Testis (tissue), 2 donors: ENCODE measurements around the gene SPIRE2.

Experiments used
- POLR2A ChIP-seq: fragments of 450-650 bp; IDR thresholded peaks from one replicate; pipeline ENCODE4 v1.6.1; 2017; ENCODE audit warnings: antibody characterized with exemption, mild to moderate bottlenecking, moderate library complexity
- TF ChIP-seq, protein P1 (sequence below), 3 experiments: fragments of 450-650 bp in 2 of 3; fragments of 200-600 bp in 1 of 3; sonication (generic) in 1 of 3; IDR thresholded peaks; one replicate each; pipeline ENCODE4 v1.5.1; 2016 to 2019; ENCODE audit warnings: antibody characterized with exemption in 3 of 3, mild to moderate bottlenecking in 2 of 3, moderate library complexity in 1 of 3

DNA sequence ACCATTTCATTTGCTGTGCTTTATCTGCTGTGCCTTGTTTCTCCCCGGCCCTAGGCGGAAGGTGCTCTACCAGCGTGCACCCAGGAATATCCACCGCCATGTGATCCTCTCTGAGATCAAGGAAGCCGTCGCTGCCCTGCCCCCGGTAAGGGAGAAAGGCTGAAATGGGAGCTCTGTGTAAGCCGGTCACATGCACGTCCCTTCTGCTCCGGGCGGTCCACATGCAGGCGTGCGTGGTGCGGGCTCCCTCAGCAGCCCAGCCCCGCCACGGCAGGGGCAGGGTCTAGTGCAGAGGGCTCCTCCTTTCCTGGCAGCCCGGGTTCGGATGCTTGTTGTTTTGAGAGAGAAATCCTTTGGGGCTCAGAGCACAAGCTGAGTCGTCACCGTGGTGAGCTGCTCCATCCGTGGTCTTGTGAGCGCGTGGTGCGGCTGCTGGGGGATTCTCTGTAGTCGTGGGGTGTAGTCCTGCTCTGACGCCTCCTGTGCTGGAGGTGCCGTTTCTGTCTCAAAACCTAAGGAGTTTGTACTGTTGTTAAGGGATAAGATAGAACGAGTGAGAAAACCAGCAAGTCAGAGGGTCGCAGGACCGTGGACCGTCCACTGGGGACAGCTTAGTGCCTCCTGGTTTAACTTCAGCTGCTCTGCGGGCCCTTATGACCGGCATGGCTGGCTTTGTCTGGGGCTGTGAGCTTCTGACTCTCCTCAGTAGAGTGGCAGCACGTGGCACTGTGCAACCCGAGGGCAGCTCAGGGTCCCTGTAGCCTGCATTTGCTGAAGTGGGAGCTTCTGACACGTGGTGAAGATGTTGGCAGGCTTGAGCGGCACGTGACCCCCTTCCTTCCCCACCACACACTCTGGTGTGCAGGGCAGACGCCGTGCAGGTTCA lies 78.1 kb downstream of the SPIRE2 start:
- TF ChIP-seq, protein P1, sequence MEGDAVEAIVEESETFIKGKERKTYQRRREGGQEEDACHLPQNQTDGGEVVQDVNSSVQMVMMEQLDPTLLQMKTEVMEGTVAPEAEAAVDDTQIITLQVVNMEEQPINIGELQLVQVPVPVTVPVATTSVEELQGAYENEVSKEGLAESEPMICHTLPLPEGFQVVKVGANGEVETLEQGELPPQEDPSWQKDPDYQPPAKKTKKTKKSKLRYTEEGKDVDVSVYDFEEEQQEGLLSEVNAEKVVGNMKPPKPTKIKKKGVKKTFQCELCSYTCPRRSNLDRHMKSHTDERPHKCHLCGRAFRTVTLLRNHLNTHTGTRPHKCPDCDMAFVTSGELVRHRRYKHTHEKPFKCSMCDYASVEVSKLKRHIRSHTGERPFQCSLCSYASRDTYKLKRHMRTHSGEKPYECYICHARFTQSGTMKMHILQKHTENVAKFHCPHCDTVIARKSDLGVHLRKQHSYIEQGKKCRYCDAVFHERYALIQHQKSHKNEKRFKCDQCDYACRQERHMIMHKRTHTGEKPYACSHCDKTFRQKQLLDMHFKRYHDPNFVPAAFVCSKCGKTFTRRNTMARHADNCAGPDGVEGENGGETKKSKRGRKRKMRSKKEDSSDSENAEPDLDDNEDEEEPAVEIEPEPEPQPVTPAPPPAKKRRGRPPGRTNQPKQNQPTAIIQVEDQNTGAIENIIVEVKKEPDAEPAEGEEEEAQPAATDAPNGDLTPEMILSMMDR (IDR thresholded peaks at IDR 0.05) = no peak
- TF ChIP-seq POLR2A = no peak
